HepG2 (cell line): Measurements from ENCODE around the gene PLEKHN1. TPM values are rescaled to one million over a fixed set of nuclear protein-coding genes. Genes with fewer than 3 reads are reported as not detected.
A peak's percentile ranks its signal among the peaks of the same experiment; 100 is the strongest.

Source experiments
- ATAC-seq: fragments of 200-7000 bp; cut with Tn5 transposase; 3 replicates; pipeline ENCODE4 v1.9.1; 2020; ENCODE audit warnings: mild to moderate bottlenecking, moderate library complexity
- BruUV-seq: library from RNA; stranded (reverse); fragments of 400-500 nt; replicated peaks from 2 replicates; lab custom pipeline; 2021; lab: Mats Ljungman, UMichigan
- CTCF ChIA-PET: fragments of 300-600 bp; formaldehyde crosslinking; extraction: SDS; loops from one replicate; lab custom pipeline; 2021; ENCODE audit warnings: low total read pairs, inconsistent platforms, low intra/inter-chr PET ratio; lab: Yijun Ruan, JAX
- POLR2A ChIA-PET: fragments of 350-600 bp; sonication (Branson Sonifier 250); formaldehyde crosslinking; loops from one replicate; lab custom pipeline; 2020; ENCODE audit warnings: antibody characterized with exemption, inconsistent platforms; lab: Yijun Ruan, JAX
- DNase-seq: peaks from one replicate; pipeline ENCODE4 v3.0.0-alpha.2; 2015; ENCODE audit warnings: low spot score
- FAIRE-seq: peaks from 3 replicates; lab custom pipeline; 2011; peaks lifted over from hg19 to GRCh38; lab: Jason Lieb, UNC
- H2AFZ ChIP-seq: one replicate; pipeline ENCODE4 v1.6.1; 2011; ENCODE audit warnings: low read length, inconsistent platforms
- H3K27ac ChIP-seq: fragments of 300-600 bp; 3 replicates; pipeline ENCODE4 v1.8.0; 2011; ENCODE audit warnings: mixed run types, mild to moderate bottlenecking, mixed read lengths, low read length, inconsistent platforms; ENCODE audit not compliant: insufficient read depth; ENCODE audit errors: extremely low read length
- H3K27me3 ChIP-seq, 2 experiments: fragments of 200-600 bp in 1 of 2; 2 replicates in 1 of 2; 3 replicates in 1 of 2; pipeline versions ENCODE4 v1.6.0 to v1.8.0; 2011; ENCODE audit warnings: low read length in 2 of 2, mild to moderate bottlenecking in 2 of 2, moderate library complexity in 2 of 2, inconsistent platforms in 1 of 2; ENCODE audit not compliant: insufficient read depth in 2 of 2, control insufficient read depth in 1 of 2
- H3K36me3 ChIP-seq, 2 experiments: fragments of 200-600 bp in 1 of 2; replicated peaks in 1 of 2; 2 replicates in 1 of 2; 3 replicates in 1 of 2; pipeline versions ENCODE4 v1.5.1 to v1.8.0; 2011; ENCODE audit warnings: low read length in 2 of 2, inconsistent platforms in 1 of 2; ENCODE audit not compliant: insufficient read depth in 2 of 2, control insufficient read depth in 1 of 2
- H3K4me1 ChIP-seq: 2 replicates; pipeline ENCODE4 v1.5.1; 2012; ENCODE audit warnings: low read length, inconsistent platforms; ENCODE audit not compliant: insufficient read depth
- H3K4me2 ChIP-seq: 2 replicates; pipeline ENCODE4 v1.6.0; 2011; ENCODE audit warnings: low read depth, low read length, inconsistent platforms
- H3K4me3 ChIP-seq, 3 experiments: fragments of 200-600 bp in 1 of 3; sonication (generic), shearing (Covaris generic) in 1 of 3; replicated peaks in 1 of 3; 2 replicates each; pipeline ENCODE4 v1.5.1; 2011 to 2016; ENCODE audit warnings: low read length in 3 of 3, inconsistent platforms in 2 of 3, low read depth in 2 of 3, mild to moderate bottlenecking in 2 of 3, control low read depth in 1 of 3, mixed read lengths in 1 of 3; ENCODE audit not compliant: insufficient read depth in 1 of 3
- H3K79me2 ChIP-seq: one replicate; pipeline ENCODE4 v1.6.1; 2011; ENCODE audit warnings: low read length, inconsistent platforms; ENCODE audit not compliant: insufficient read depth
- H3K9ac ChIP-seq: 2 replicates; pipeline ENCODE4 v1.6.0; 2011; ENCODE audit warnings: mild to moderate bottlenecking, low read depth, low read length, inconsistent platforms; ENCODE audit not compliant: insufficient read depth
- H3K9me3 ChIP-seq: 2 replicates; pipeline ENCODE4 v1.5.1; 2012; ENCODE audit warnings: mild to moderate bottlenecking, low read length
- H4K20me1 ChIP-seq: 2 replicates; pipeline ENCODE4 v1.6.0; 2011; ENCODE audit warnings: inconsistent platforms, mild to moderate bottlenecking, low read length, moderate library complexity; ENCODE audit not compliant: insufficient read depth
- AFF4 ChIP-seq: sonication (generic); formaldehyde crosslinking; IDR thresholded peaks from 2 replicates; pipeline ENCODE4 v1.4.0; 2020; ENCODE audit warnings: missing genetic modification reagents
- ETS1 ChIP-seq: sonication (generic); formaldehyde crosslinking; IDR thresholded peaks from 2 replicates; pipeline ENCODE4 v1.4.0; 2020; ENCODE audit warnings: missing genetic modification reagents
- FOXP1 ChIP-seq, 2 experiments: fragments of 450-650 bp in 1 of 2; IDR thresholded peaks; 2 replicates each; pipeline ENCODE4 v1.6.1; 2017 to 2018; ENCODE audit warnings: antibody characterized with exemption in 1 of 2
- JUNB ChIP-seq: sonication (generic); formaldehyde crosslinking; IDR thresholded peaks from 2 replicates; pipeline ENCODE4 v1.8.0; 2022; ENCODE audit warnings: missing genetic modification reagents, mild to moderate bottlenecking, borderline replicate concordance
- MTF2 ChIP-seq: sonication (generic); formaldehyde crosslinking; IDR thresholded peaks from 2 replicates; pipeline ENCODE4 v1.5.0; 2020; ENCODE audit warnings: missing genetic modification reagents, borderline replicate concordance
- NFIC ChIP-seq: IDR thresholded peaks from 2 replicates; pipeline ENCODE4 v1.6.1; 2012; ENCODE audit warnings: mild to moderate bottlenecking, low read length, inconsistent platforms
- POLR2A ChIP-seq, 2 experiments: IDR thresholded peaks; 2 replicates each; pipeline ENCODE4 v1.6.1; 2011; ENCODE audit warnings: low read depth in 2 of 2, low read length in 2 of 2, mild to moderate bottlenecking in 1 of 2, moderate library complexity in 1 of 2; ENCODE audit not compliant: insufficient read depth in 1 of 2
- REL ChIP-seq: sonication (generic); formaldehyde crosslinking; conservative IDR thresholded peaks from 2 replicates; pipeline ENCODE4 v1.8.0; 2022; ENCODE audit warnings: mild to moderate bottlenecking, missing genetic modification reagents, moderate library complexity
- TCF12 ChIP-seq, 2 experiments: fragments of 450-650 bp in 1 of 2; sonication (generic) in 1 of 2; formaldehyde crosslinking in 1 of 2; IDR thresholded peaks; 2 replicates each; pipeline versions ENCODE4 v1.6.1 to v1.8.0; 2017 to 2022; ENCODE audit warnings: antibody characterized with exemption in 1 of 2, mild to moderate bottlenecking in 1 of 2, missing genetic modification reagents in 1 of 2, moderate library complexity in 1 of 2
- ZFP36 ChIP-seq: fragments of 150-350 bp; IDR thresholded peaks from 2 replicates; pipeline ENCODE4 v1.6.1; 2018; ENCODE audit warnings: borderline replicate concordance, low read length, low read depth; ENCODE audit not compliant: partially characterized antibody
- ZNF354B ChIP-seq: sonication (generic); formaldehyde crosslinking; IDR thresholded peaks from 2 replicates; pipeline ENCODE4 v1.8.0; 2022; ENCODE audit warnings: mild to moderate bottlenecking, missing genetic modification reagents
- ZNF879 ChIP-seq: sonication (generic); formaldehyde crosslinking; IDR thresholded peaks from 2 replicates; pipeline ENCODE4 v1.8.1; 2023; ENCODE audit warnings: missing genetic modification reagents
- WGBS: methylation state at CpG from one replicate; pipeline ENCODE4 v1.1.6; 2017; ENCODE audit warnings: low lambda C conversion rate; 5-methylcytosine and 5-hydroxymethylcytosine counted together
- in situ Hi-C: cut with HindIII; loops from 2 replicates; pipeline ENCODE4 v1.10.0; 2017; ENCODE audit warnings: low pct_unique_long_range_greater_than_20kb; ENCODE audit not compliant: extremely low pct_ligation_motif_present
- intact Hi-C: fragments of 100-400 bp; cut with micrococcal nuclease; formaldehyde crosslinking; loops from one replicate; pipeline ENCODE4 v1.10.0; 2022; ENCODE audit not compliant: unreplicated experiment
- polyA plus RNA-seq, 8 experiments: library from polyadenylated mRNA; depleted of rRNA in 3 of 8; stranded (reverse) in 7 of 8; unstranded in 1 of 8; fragments of >200 nt; fragmentation: Illumina TruSeq in 4 of 8; extraction: Trizol in 4 of 8; gene quantifications; 2 replicates each; pipeline versions ENCODE4 v1.2.1 to v1.2.3, GENCODE V29; 2011 to 2016; ENCODE audit warnings: low read depth in 4 of 8, missing spikeins in 1 of 8, mixed read lengths in 1 of 8; ENCODE audit not compliant: insufficient read depth in 1 of 8
- total RNA-seq, 5 experiments: library from RNA; depleted of rRNA; stranded (reverse); fragments of >200 nt; fragmentation: Illumina TruSeq; extraction: Trizol; gene quantifications; 2 replicates each; pipeline ENCODE4 v1.2.3, GENCODE V29; 2016; ENCODE audit warnings: low read depth in 1 of 5
- TF ChIP-seq, protein P1 (sequence below): sonication (generic); formaldehyde crosslinking; IDR thresholded peaks from 2 replicates; pipeline ENCODE4 v1.4.0; 2020; ENCODE audit warnings: missing genetic modification reagents

PLEKHN1 gene
- total and polyA plus RNA-seq, 2 of the 13 experiments (the other 11 are each of a cell fraction or from before 2014, with no cell fraction given), result 0.42 to 0.58 TPM

- POLR2A ChIA-PET, result interaction anchor here (1.0 to 1.9 kb wide), 2 partner anchors 14 to 19 kb away, joined by 3 to 4 read pairs; partner anchors contain the start of genes HES4 and PLEKHN1
- intact Hi-C loops, result no loop called here
- peak overlapping the region; percentile 49 for H3K9ac ChIP-seq
- no peak for TF ChIP-seq REL
- TF ChIP-seq FOXP1 (IDR thresholded peaks at IDR 0.05), result no peak
- no peak for TF ChIP-seq FOXP1 (CRISPR knock-in tag; IDR thresholded peaks at IDR 0.05)
- TF ChIP-seq TCF12 (IDR thresholded peaks at IDR 0.05), result no peak
- TF ChIP-seq TCF12 (CRISPR knock-in tag; IDR thresholded peaks at IDR 0.05), result no peak
- no peak for TF ChIP-seq ZFP36
- no peak for TF ChIP-seq MTF2 (CRISPR knock-in tag)
- TF ChIP-seq, protein P1, sequence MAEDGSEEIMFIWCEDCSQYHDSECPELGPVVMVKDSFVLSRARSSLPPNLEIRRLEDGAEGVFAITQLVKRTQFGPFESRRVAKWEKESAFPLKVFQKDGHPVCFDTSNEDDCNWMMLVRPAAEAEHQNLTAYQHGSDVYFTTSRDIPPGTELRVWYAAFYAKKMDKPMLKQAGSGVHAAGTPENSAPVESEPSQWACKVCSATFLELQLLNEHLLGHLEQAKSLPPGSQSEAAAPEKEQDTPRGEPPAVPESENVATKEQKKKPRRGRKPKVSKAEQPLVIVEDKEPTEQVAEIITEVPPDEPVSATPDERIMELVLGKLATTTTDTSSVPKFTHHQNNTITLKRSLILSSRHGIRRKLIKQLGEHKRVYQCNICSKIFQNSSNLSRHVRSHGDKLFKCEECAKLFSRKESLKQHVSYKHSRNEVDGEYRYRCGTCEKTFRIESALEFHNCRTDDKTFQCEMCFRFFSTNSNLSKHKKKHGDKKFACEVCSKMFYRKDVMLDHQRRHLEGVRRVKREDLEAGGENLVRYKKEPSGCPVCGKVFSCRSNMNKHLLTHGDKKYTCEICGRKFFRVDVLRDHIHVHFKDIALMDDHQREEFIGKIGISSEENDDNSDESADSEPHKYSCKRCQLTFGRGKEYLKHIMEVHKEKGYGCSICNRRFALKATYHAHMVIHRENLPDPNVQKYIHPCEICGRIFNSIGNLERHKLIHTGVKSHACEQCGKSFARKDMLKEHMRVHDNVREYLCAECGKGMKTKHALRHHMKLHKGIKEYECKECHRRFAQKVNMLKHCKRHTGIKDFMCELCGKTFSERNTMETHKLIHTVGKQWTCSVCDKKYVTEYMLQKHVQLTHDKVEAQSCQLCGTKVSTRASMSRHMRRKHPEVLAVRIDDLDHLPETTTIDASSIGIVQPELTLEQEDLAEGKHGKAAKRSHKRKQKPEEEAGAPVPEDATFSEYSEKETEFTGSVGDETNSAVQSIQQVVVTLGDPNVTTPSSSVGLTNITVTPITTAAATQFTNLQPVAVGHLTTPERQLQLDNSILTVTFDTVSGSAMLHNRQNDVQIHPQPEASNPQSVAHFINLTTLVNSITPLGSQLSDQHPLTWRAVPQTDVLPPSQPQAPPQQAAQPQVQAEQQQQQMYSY, result no peak
- no peak for TF ChIP-seq ZNF354B (CRISPR knock-in tag)
- no peak for TF ChIP-seq JUNB (CRISPR knock-in tag)
- TF ChIP-seq AFF4 (CRISPR knock-in tag), result no peak
- TF ChIP-seq NFIC, result no peak
- no peak for TF ChIP-seq POLR2A (IDR thresholded peaks at IDR 0.05; ENCODE audit: insufficient read depth in 1 of 2, low read depth in 2 of 2, low read length in 2 of 2)
- TF ChIP-seq ETS1 (CRISPR knock-in tag), result no peak
- TF ChIP-seq ZNF879, result no peak
Observed at GRCh38 chr1:980602-981395, 14.5 kb downstream of the PLEKHN1 start.

More at GRCh38 chr1:980602-981395, 14.5 kb downstream of the PLEKHN1 start:
- no peaks in the 10 kb centered on the region for H4K20me1 ChIP-seq
- in situ Hi-C loops, result no loop called here
- peak overlapping the region; percentile 74 for H3K4me2 ChIP-seq
- H3K79me2 ChIP-seq, result no peaks in the 10 kb centered on the region
- DNase-seq (no peak), ATAC-seq (peak; percentile 49), FAIRE-seq (no peak)
- 27% methylated on average over 10 of the region's 35 CpGs for WGBS
- CTCF ChIA-PET, result no interaction called here
- BruUV-seq, result no TSS peak
- no peaks in the 10 kb centered on the region for H3K36me3 ChIP-seq
- H3K4me1 ChIP-seq, result peaks cover 52% of the 10 kb centered on the region
- peak overlapping the region; percentile 3 to 70 (median 48); a peak in 4 of 6 replicates for H3K4me3 ChIP-seq
- peaks cover 22 to 54% of the 10 kb centered on the region in 2 experiments for H3K27me3 ChIP-seq
- no peak overlapping the region for H2AFZ ChIP-seq
- no peaks in the 10 kb centered on the region for H3K9me3 ChIP-seq
- no peak overlapping the region for H3K27ac ChIP-seq
